Lower leg skin (tissue), 3 donors: ENCODE data around the gene PERM1.

ENCODE experiments used
- CTCF ChIP-seq, 3 donors: fragments of 450-650 bp; IDR thresholded peaks; one replicate each; pipeline ENCODE4 v1.5.1; 2016; ENCODE audit warnings: antibody characterized with exemption in 3 of 3, mild to moderate bottlenecking in 3 of 3, moderate library complexity in 2 of 3
- POLR2A ChIP-seq, 2 donors: fragments of 450-650 bp; IDR thresholded peaks; one replicate each; pipeline ENCODE4 v1.6.1; 2016 to 2017; ENCODE audit warnings: antibody characterized with exemption in 2 of 2, mild to moderate bottlenecking in 1 of 2, moderate library complexity in 1 of 2

DNA sequence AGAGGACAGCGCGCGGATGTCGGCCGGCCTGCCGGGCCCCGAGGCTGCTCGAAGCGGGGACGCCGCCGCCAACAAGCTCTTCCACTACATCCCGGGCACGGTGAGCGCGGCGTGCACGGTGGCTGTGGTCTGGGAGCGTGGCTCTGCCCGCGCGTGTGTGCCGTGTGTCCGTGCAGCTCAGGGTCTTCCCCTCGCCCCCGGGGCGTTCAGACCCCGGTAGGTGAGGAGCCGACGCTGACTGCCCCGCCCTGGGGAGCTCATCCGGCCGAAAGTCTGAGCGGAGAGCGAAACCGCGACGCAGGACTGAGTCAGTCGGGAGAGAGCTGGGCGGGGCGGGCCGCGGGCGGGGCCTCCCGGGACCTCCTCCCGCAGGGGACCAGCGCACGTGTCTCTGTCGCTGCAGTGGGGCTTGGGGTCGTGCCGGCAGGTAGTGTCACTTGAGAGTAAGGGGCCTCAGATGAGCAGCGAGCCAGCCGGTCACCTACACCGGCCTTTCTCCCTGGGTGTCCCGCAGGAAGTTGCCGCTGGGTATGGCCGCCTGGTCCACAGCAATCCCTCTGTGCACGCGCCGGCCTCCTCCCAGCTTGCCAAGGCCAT lies 15.1 kb downstream of the PERM1 start:
- TF ChIP-seq CTCF (IDR thresholded peaks at IDR 0.05) (no peak), POLR2A (IDR thresholded peaks at IDR 0.05) (no peak)
